ENCODE measurements around the gene CLDN6. TPM values are rescaled to one million over a fixed set of nuclear protein-coding genes. Genes with fewer than 3 reads are reported as not detected.
"Not testable (repeated sequence)": the region's sequence is repeated elsewhere in the genome, so short reads cannot be mapped to it uniquely, and the experiment has no call there.

The CLDN6 gene
- total RNA-seq, 1 donor from 2014 or later, result 33.0 TPM

- TF ChIP-seq CTCF (IDR thresholded peaks at IDR 0.05; ENCODE audit: unreplicated experiment), result no peak
- H3K27me3 Mint-ChIP-seq (ENCODE audit: unreplicated experiment), result peaks cover 12% of the 10 kb centered on the region
Measured at GRCh38 chr16:3054965-3055733, 37.2 kb upstream of the CLDN6 start.

GRCh38 chr16:3053330-3053710, 35.3 kb upstream of the CLDN6 start:
- not testable (repeated sequence) for H3K27ac Mint-ChIP-seq (ENCODE audit: unreplicated experiment); DNase-seq (ENCODE audit: low spot score); H3K4me3 Mint-ChIP-seq (ENCODE audit: unreplicated experiment); H3K9me3 Mint-ChIP-seq (ENCODE audit: unreplicated experiment)
- Mint-ChIP-seq H3K36me3 (ENCODE audit: low read depth, unreplicated experiment) (peaks cover 32% of the 10 kb centered on the region), H3K4me1 (ENCODE audit: unreplicated experiment) (peaks cover 10% of the 10 kb centered on the region), H3K27me3 (ENCODE audit: unreplicated experiment) (peaks cover 14% of the 10 kb centered on the region)

More at GRCh38 chr16:3054965-3055733, 37.2 kb upstream of the CLDN6 start:
- DNase-seq (ENCODE audit: low spot score), result no peak
- Mint-ChIP-seq H3K4me1 (ENCODE audit: unreplicated experiment) (peaks cover 17% of the 10 kb centered on the region), H3K27ac (ENCODE audit: unreplicated experiment) (no peak overlapping the region), H3K9me3 (ENCODE audit: unreplicated experiment) (no peaks in the 10 kb centered on the region), H3K4me3 (ENCODE audit: unreplicated experiment) (peak overlapping the region; percentile 57), H3K36me3 (ENCODE audit: low read depth, unreplicated experiment) (peaks cover 32% of the 10 kb centered on the region)

GRCh38 chr16:3052571-3053329, 34.8 kb upstream of the CLDN6 start:
- Mint-ChIP-seq H3K36me3 (ENCODE audit: low read depth, unreplicated experiment) (peaks cover 32% of the 10 kb centered on the region), H3K4me1 (ENCODE audit: unreplicated experiment) (peaks cover 10% of the 10 kb centered on the region), H3K27me3 (ENCODE audit: unreplicated experiment) (peaks cover 17% of the 10 kb centered on the region)
- not testable (repeated sequence) for H3K9me3 Mint-ChIP-seq (ENCODE audit: unreplicated experiment); H3K4me3 Mint-ChIP-seq (ENCODE audit: unreplicated experiment); H3K27ac Mint-ChIP-seq (ENCODE audit: unreplicated experiment); DNase-seq (ENCODE audit: low spot score)

GRCh38 chr16:3051494-3051893, 33.5 kb upstream of the CLDN6 start:
- DNase-seq (ENCODE audit: low spot score), result no peak
- peaks cover 18% of the 10 kb centered on the region for H3K27me3 Mint-ChIP-seq (ENCODE audit: unreplicated experiment)
- H3K27ac Mint-ChIP-seq (ENCODE audit: unreplicated experiment), result no peak overlapping the region
- TF ChIP-seq CTCF (IDR thresholded peaks at IDR 0.05; ENCODE audit: unreplicated experiment), result no peak
- H3K9me3 Mint-ChIP-seq (ENCODE audit: unreplicated experiment), result no peaks in the 10 kb centered on the region
- peaks cover 28% of the 10 kb centered on the region for H3K36me3 Mint-ChIP-seq (ENCODE audit: low read depth, unreplicated experiment)
- H3K4me3 Mint-ChIP-seq (ENCODE audit: unreplicated experiment), result no peak overlapping the region
- peaks cover 7% of the 10 kb centered on the region for H3K4me1 Mint-ChIP-seq (ENCODE audit: unreplicated experiment)

GRCh38 chr16:3051009-3051408, 33.0 kb upstream of the CLDN6 start:
- no peak overlapping the region for H3K27ac Mint-ChIP-seq (ENCODE audit: unreplicated experiment)
- DNase-seq (ENCODE audit: low spot score), result no peak
- H3K4me1 Mint-ChIP-seq (ENCODE audit: unreplicated experiment), result peaks cover 7% of the 10 kb centered on the region
- no peak for TF ChIP-seq CTCF (IDR thresholded peaks at IDR 0.05; ENCODE audit: unreplicated experiment)
- no peaks in the 10 kb centered on the region for H3K9me3 Mint-ChIP-seq (ENCODE audit: unreplicated experiment)
- no peak overlapping the region for H3K4me3 Mint-ChIP-seq (ENCODE audit: unreplicated experiment)
- H3K36me3 Mint-ChIP-seq (ENCODE audit: low read depth, unreplicated experiment), result peaks cover 28% of the 10 kb centered on the region
- peaks cover 18% of the 10 kb centered on the region for H3K27me3 Mint-ChIP-seq (ENCODE audit: unreplicated experiment)

- no peaks in the 10 kb centered on the region for H3K9me3 Mint-ChIP-seq (ENCODE audit: unreplicated experiment)
- peaks cover 16% of the 10 kb centered on the region for H3K27me3 Mint-ChIP-seq (ENCODE audit: unreplicated experiment)
- peaks cover 7% of the 10 kb centered on the region for H3K4me1 Mint-ChIP-seq (ENCODE audit: unreplicated experiment)
- no peak overlapping the region for H3K27ac Mint-ChIP-seq (ENCODE audit: unreplicated experiment)
- H3K4me3 Mint-ChIP-seq (ENCODE audit: unreplicated experiment), result no peak overlapping the region
- no peak for TF ChIP-seq CTCF (IDR thresholded peaks at IDR 0.05; ENCODE audit: unreplicated experiment)
- peaks cover 28% of the 10 kb centered on the region for H3K36me3 Mint-ChIP-seq (ENCODE audit: low read depth, unreplicated experiment)
- DNase-seq (ENCODE audit: low spot score), result no peak
Measured at GRCh38 chr16:3050487-3050886, 32.5 kb upstream of the CLDN6 start.
